A549 (cell line): ENCODE results near the gene FGGY. TPM values are rescaled to one million over a fixed set of nuclear protein-coding genes. Genes with fewer than 3 reads are reported as not detected.

Source experiments
- ATAC-seq, 2 experiments: fragments of 200-7000 bp in 1 of 2; fragments of >200 bp in 1 of 2; cut with Nextera tagmentation in 1 of 2; cut with Tn5 transposase in 1 of 2; 3 replicates each; pipeline versions ENCODE4 v1.8.0 to v1.9.1; 2018 to 2020; ENCODE audit warnings: mild to moderate bottlenecking in 1 of 2, moderate library complexity in 1 of 2
- CTCF ChIA-PET: fragments of 300-600 bp; sonication (Branson Sonifier 250); formaldehyde crosslinking; extraction: SDS; loops from one replicate; lab custom pipeline; 2021; ENCODE audit warnings: antibody characterized with exemption, inconsistent platforms; lab: Yijun Ruan, JAX
- POLR2A ChIA-PET: fragments of 350-600 bp; formaldehyde crosslinking; extraction: SDS; loops from one replicate; lab custom pipeline; 2021; ENCODE audit warnings: antibody characterized with exemption, inconsistent platforms; lab: Yijun Ruan, JAX
- DNase-seq, 2 experiments: peaks; one replicate each; pipeline versions ENCODE4 v3.0.0 to v3.0.0-alpha.2; 2011 to 2016; ENCODE audit warnings: low read depth in 1 of 2, low spot score in 1 of 2
- FAIRE-seq: peaks from 2 replicates; lab custom pipeline; 2011; peaks lifted over from hg19 to GRCh38; lab: Jason Lieb, UNC
- H3K27ac ChIP-seq, 2 experiments: fragments of >200 bp; sonication (Bioruptor Twin); formaldehyde crosslinking; 3 replicates each; pipeline ENCODE4 v1.5.1; 2016 to 2017
- H3K4me1 ChIP-seq: fragments of >200 bp; sonication (Bioruptor Twin); formaldehyde crosslinking; 3 replicates; pipeline ENCODE4 v1.6.1; 2016
- H3K4me2 ChIP-seq: fragments of >200 bp; sonication (Bioruptor Twin); formaldehyde crosslinking; 3 replicates; pipeline ENCODE4 v1.6.1; 2016
- H3K4me3 ChIP-seq: fragments of >200 bp; sonication (Bioruptor Twin); formaldehyde crosslinking; 3 replicates; pipeline ENCODE4 v1.5.1; 2016
- H3K9me3 ChIP-seq: fragments of >200 bp; sonication (Bioruptor Twin); formaldehyde crosslinking; 3 replicates; pipeline ENCODE4 v1.6.1; 2016
- CEBPB ChIP-seq, 2 experiments: fragments of >200 bp in 1 of 2; sonication (Bioruptor Twin) in 1 of 2; formaldehyde crosslinking in 1 of 2; IDR thresholded peaks; 2 replicates each; pipeline ENCODE4 v1.6.1; 2012 to 2016
- CHD2 ChIP-seq: fragments of 150-350 bp; IDR thresholded peaks from 2 replicates; pipeline ENCODE4 v1.6.1; 2014; ENCODE audit warnings: low read length; ENCODE audit not compliant: partially characterized antibody
- CTCF ChIP-seq: fragments of >200 bp; sonication (Bioruptor Twin); formaldehyde crosslinking; IDR thresholded peaks from 3 replicates; pipeline ENCODE4 v1.5.1; 2016
- FOSB ChIP-seq: fragments of 250-450 bp; sonication (Bioruptor Pico); IDR thresholded peaks from 2 replicates; pipeline ENCODE4 v1.5.0; 2020; ENCODE audit warnings: mild to moderate bottlenecking, moderate library complexity
- FOSL2 ChIP-seq, 2 experiments: fragments of 450-650 bp in 1 of 2; fragments of >200 bp in 1 of 2; sonication (Bioruptor Twin) in 1 of 2; formaldehyde crosslinking; IDR thresholded peaks; 2 replicates each; pipeline versions ENCODE4 v1.5.0 to v1.6.1; 2016 to 2020; ENCODE audit warnings: mild to moderate bottlenecking in 1 of 2, moderate library complexity in 1 of 2
- HDAC2 ChIP-seq: fragments of 200-600 bp; sonication (generic); IDR thresholded peaks from 2 replicates; pipeline ENCODE4 v1.6.1; 2016
- HOXA7 ChIP-seq: fragments of 250-450 bp; sonication (Bioruptor Pico); IDR thresholded peaks from 2 replicates; pipeline ENCODE4 v1.5.0; 2020; ENCODE audit warnings: mild to moderate bottlenecking, moderate library complexity
- JUN ChIP-seq, 2 experiments: fragments of >200 bp; sonication (Bioruptor Twin); formaldehyde crosslinking; IDR thresholded peaks; 2 replicates in 1 of 2; 3 replicates in 1 of 2; pipeline ENCODE4 v1.6.1; 2016 to 2017
- KDM1A ChIP-seq: fragments of 200-600 bp; sonication (generic); IDR thresholded peaks from 2 replicates; pipeline ENCODE4 v1.6.1; 2016; ENCODE audit warnings: low read depth, mild to moderate bottlenecking
- MAFK ChIP-seq: fragments of 450-650 bp; IDR thresholded peaks from 2 replicates; pipeline ENCODE4 v1.6.1; 2014; ENCODE audit not compliant: partially characterized antibody
- MAZ ChIP-seq: fragments of 150-350 bp; IDR thresholded peaks from 2 replicates; pipeline ENCODE4 v1.6.1; 2014; ENCODE audit warnings: antibody characterized with exemption, low read depth, low read length, borderline replicate concordance
- MYC ChIP-seq: IDR thresholded peaks from 2 replicates; pipeline ENCODE4 v1.6.1; 2012; ENCODE audit warnings: mild to moderate bottlenecking, inconsistent platforms, low read length, improper control_type of control experiment, borderline replicate concordance
- NFE2L2 ChIP-seq: fragments of 150-350 bp; conservative IDR thresholded peaks from 2 replicates; pipeline ENCODE4 v1.6.1; 2014; ENCODE audit warnings: low read length
- NPAS2 ChIP-seq: fragments of 250-450 bp; sonication (Bioruptor Pico); IDR thresholded peaks from 2 replicates; pipeline ENCODE4 v1.8.0; 2022; ENCODE audit warnings: mild to moderate bottlenecking, moderate library complexity, borderline replicate concordance
- POLR2A ChIP-seq: IDR thresholded peaks from 2 replicates; pipeline ENCODE4 v1.6.1; 2012; ENCODE audit warnings: mild to moderate bottlenecking, low read length
- RAD21 ChIP-seq, 2 experiments: fragments of >200 bp in 1 of 2; sonication (Bioruptor Twin) in 1 of 2; formaldehyde crosslinking in 1 of 2; IDR thresholded peaks in 1 of 2; conservative IDR thresholded peaks in 1 of 2; 2 replicates in 1 of 2; 3 replicates in 1 of 2; pipeline ENCODE4 v1.6.1; 2012 to 2018; ENCODE audit warnings: inconsistent platforms in 1 of 2
- RCOR1 ChIP-seq: fragments of 150-350 bp; IDR thresholded peaks from 2 replicates; pipeline ENCODE4 v1.6.1; 2014; ENCODE audit warnings: antibody characterized with exemption, low read length, low read depth
- SMC3 ChIP-seq: fragments of >200 bp; sonication (Bioruptor Twin); formaldehyde crosslinking; IDR thresholded peaks from 3 replicates; pipeline ENCODE4 v1.6.1; 2018; ENCODE audit warnings: inconsistent platforms
- TFCP2L1 ChIP-seq: fragments of 250-450 bp; sonication (Bioruptor Pico); IDR thresholded peaks from 2 replicates; pipeline ENCODE4 v1.5.0; 2021; ENCODE audit warnings: mild to moderate bottlenecking
- ZC3H11A ChIP-seq: fragments of 450-650 bp; IDR thresholded peaks from 2 replicates; pipeline ENCODE4 v1.6.1; 2014; ENCODE audit warnings: antibody characterized with exemption, mild to moderate bottlenecking
- ZFP36 ChIP-seq: fragments of 450-650 bp; IDR thresholded peaks from 2 replicates; pipeline ENCODE4 v1.6.1; 2014; ENCODE audit warnings: borderline replicate concordance; ENCODE audit not compliant: partially characterized antibody
- ZSCAN20 ChIP-seq: fragments of 250-450 bp; sonication (Bioruptor Pico); IDR thresholded peaks from 2 replicates; pipeline ENCODE4 v1.8.0; 2022; ENCODE audit warnings: mild to moderate bottlenecking, moderate library complexity
- WGBS: methylation state at CpG from one replicate; pipeline ENCODE4 v1.1.6; 2017; ENCODE audit errors: missing lambda C conversion rate; 5-methylcytosine and 5-hydroxymethylcytosine counted together
- polyA plus RNA-seq, 4 experiments: library from polyadenylated mRNA; depleted of rRNA in 3 of 4; stranded (reverse); fragments of >200 nt; fragmentation: RNase III in 1 of 4; extraction: RNeasy Plus Mini Kit Qiagen cat#74134 plus additional on column Dnase treatment in 1 of 4; gene quantifications; 2 replicates in 3 of 4; 3 replicates in 1 of 4; pipeline ENCODE4 v1.2.3, GENCODE V29; 2011 to 2017
- TF ChIP-seq, protein P1 (sequence below): fragments of >200 bp; sonication (Bioruptor Twin); formaldehyde crosslinking; IDR thresholded peaks from 2 replicates; pipeline ENCODE4 v1.6.1; 2016
- TF ChIP-seq, protein P2 (sequence below): fragments of 450-650 bp; IDR thresholded peaks from 2 replicates; pipeline ENCODE4 v1.6.1; 2014; ENCODE audit warnings: antibody characterized with exemption
- TF ChIP-seq, protein P3 (sequence below): fragments of 250-450 bp; sonication (Bioruptor Pico); IDR thresholded peaks from 2 replicates; pipeline ENCODE4 v1.5.0; 2021; ENCODE audit warnings: mild to moderate bottlenecking, moderate library complexity, borderline replicate concordance
- TF ChIP-seq, protein P4 (sequence below): IDR thresholded peaks from 2 replicates; pipeline ENCODE4 v1.6.1; 2012

Gene FGGY
- polyA plus RNA-seq, 2 of the 4 experiments (the other 2 are of a cell fraction), result 2.9 to 4.8 TPM

DNA sequence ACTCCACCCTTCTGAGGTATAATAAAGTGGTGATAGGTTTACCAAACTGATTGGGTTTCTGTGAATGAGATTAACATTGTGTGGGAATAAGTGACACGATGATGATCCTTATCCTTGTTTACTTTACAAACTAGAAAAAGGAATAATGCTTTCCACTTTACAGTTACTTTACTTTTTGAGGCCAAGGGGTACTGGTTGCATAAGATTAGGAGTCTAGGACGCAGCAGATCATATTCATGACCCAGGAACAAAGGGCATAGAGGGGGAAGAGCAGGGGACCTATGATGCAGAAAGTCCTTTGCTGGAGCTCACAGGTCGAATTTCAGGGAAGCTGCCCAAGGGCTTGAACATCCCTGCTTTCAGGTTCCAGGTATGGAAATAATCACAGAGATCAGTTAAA, 20.4 kb downstream of the FGGY start:
- WGBS, result 60% methylated on average over 3 of the region's 3 CpGs
- Histone ChIP-seq H3K9me3 (no peaks in the 10 kb centered on the region), H3K4me2 (no peak overlapping the region), H3K4me3 (no peak overlapping the region), H3K4me1 (peaks cover 15% of the 10 kb centered on the region; the same call in 2 of the 3 replicates), H3K27ac (no peak overlapping the region)
- no peak for FAIRE-seq
- TF ChIP-seq MAZ, result no peak
- TF ChIP-seq, protein P1, sequence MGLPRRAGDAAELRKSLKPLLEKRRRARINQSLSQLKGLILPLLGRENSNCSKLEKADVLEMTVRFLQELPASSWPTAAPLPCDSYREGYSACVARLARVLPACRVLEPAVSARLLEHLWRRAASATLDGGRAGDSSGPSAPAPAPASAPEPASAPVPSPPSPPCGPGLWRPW, result no peak
- TF ChIP-seq NPAS2 (CRISPR knock-in tag), result no peak
- no peak for TF ChIP-seq CEBPB (IDR thresholded peaks at IDR 0.05)
- no peak for TF ChIP-seq FOSL2 (IDR thresholded peaks at IDR 0.05)
- no peak for TF ChIP-seq FOSL2 (CRISPR knock-in tag; IDR thresholded peaks at IDR 0.05)
- no peak for TF ChIP-seq KDM1A
- TF ChIP-seq, protein P2, sequence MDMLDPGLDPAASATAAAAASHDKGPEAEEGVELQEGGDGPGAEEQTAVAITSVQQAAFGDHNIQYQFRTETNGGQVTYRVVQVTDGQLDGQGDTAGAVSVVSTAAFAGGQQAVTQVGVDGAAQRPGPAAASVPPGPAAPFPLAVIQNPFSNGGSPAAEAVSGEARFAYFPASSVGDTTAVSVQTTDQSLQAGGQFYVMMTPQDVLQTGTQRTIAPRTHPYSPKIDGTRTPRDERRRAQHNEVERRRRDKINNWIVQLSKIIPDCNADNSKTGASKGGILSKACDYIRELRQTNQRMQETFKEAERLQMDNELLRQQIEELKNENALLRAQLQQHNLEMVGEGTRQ, result no peak
- ChIA-PET POLR2A (no interaction called here), CTCF (no interaction called here)
- ATAC-seq, result no peak
- no peak for DNase-seq

DNA sequence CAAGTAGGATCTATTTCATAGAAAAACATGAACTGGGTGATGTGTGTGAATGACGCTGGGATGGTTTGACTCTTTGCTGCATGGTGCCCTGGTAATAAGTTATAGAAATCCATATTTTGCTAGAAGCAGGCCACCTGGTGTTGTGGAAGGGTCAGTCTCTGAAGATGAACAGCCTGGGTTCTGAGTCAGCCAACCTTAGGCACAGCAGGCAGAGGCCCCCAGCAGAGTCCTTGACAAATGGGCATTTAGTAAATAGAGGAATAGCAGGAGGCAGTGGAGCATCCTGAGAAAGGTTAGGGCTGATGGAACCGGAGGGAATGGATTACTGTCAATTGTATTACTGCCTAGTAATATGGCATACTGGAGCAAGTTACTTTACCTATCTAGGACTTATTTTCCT, 20.9 kb downstream of the FGGY start:
- no peak overlapping the region for H3K4me3 ChIP-seq
- H3K27ac ChIP-seq, result no peak overlapping the region
- peaks cover 15% of the 10 kb centered on the region; the same call in 2 of the 3 replicates for H3K4me1 ChIP-seq
- H3K4me2 ChIP-seq, result no peak overlapping the region
- ChIA-PET POLR2A (interaction anchor here (1.0 kb wide), 1 partner anchor 21 kb away, joined by 3 read pairs; no protein-coding TSS in a partner anchor), CTCF (no interaction called here)
- FAIRE-seq (no peak), DNase-seq (no peak), ATAC-seq (no peak)
- 89% methylated on average over 2 of the region's 2 CpGs for WGBS
- TF ChIP-seq HDAC2 (no peak), ZC3H11A (no peak), NPAS2 (CRISPR knock-in tag) (no peak), POLR2A (no peak), FOSB (no peak), ZFP36 (no peak), CTCF (no peak)
- TF ChIP-seq, protein P2, result no peak
- no peaks in the 10 kb centered on the region for H3K9me3 ChIP-seq

DNA sequence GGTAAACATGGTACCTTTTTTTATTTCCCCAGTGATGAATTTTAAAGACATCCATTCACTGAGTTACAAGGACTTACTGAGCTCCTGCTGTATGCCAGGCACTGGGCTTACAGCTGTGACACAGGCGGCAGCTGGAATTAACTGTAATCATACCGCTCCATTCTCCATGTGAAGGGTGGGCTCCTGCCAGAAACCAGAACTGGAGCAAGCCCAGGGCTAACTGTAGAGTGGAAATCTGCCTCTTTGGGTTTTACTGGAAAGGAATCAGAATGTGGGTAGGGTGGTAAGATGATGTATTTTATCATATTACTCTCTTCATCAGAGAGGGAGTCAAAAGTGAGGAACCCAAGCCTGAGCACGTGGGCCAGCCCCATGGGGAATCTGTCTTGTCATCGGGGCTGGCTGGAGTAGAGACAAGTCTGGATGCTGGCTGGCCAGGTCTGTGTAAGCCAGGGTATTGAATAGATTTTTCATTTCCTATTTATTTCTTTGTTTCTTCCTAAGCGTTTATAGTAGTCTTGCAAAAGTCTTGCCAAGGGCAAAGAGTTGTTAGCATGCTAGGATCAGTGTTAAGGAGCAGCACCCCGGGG, 21.5 kb downstream of the FGGY start:
- no peaks in the 10 kb centered on the region for H3K9me3 ChIP-seq
- H3K27ac ChIP-seq, result no peak overlapping the region
- H3K4me2 ChIP-seq, result no peak overlapping the region
- POLR2A ChIA-PET, result interaction anchor here (1.0 kb wide), 1 partner anchor 22 kb away, joined by 3 read pairs; no protein-coding TSS in a partner anchor
- CTCF ChIA-PET, result no interaction called here
- 72% methylated on average over 6 of the region's 6 CpGs for WGBS
- peaks cover 15% of the 10 kb centered on the region; the same call in 2 of the 3 replicates for H3K4me1 ChIP-seq
- FAIRE-seq (no peak), DNase-seq (no peak), ATAC-seq (no peak)
- TF ChIP-seq, protein P3, sequence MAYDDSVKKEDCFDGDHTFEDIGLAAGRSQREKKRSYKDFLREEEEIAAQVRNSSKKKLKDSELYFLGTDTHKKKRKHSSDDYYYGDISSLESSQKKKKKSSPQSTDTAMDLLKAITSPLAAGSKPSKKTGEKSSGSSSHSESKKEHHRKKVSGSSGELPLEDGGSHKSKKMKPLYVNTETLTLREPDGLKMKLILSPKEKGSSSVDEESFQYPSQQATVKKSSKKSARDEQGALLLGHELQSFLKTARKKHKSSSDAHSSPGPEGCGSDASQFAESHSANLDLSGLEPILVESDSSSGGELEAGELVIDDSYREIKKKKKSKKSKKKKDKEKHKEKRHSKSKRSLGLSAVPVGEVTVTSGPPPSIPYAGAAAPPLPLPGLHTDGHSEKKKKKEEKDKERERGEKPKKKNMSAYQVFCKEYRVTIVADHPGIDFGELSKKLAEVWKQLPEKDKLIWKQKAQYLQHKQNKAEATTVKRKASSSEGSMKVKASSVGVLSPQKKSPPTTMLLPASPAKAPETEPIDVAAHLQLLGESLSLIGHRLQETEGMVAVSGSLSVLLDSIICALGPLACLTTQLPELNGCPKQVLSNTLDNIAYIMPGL (CRISPR knock-in tag), result no peak
- no peak for TF ChIP-seq POLR2A
- no peak for TF ChIP-seq HOXA7 (CRISPR knock-in tag)
- no peak for TF ChIP-seq JUN (IDR thresholded peaks at IDR 0.05)
- TF ChIP-seq CHD2, result no peak
- TF ChIP-seq NPAS2 (CRISPR knock-in tag), result no peak
- no peak for TF ChIP-seq HDAC2
- TF ChIP-seq ZFP36, result no peak
- no peak for TF ChIP-seq SMC3
- no peak for TF ChIP-seq MAFK
- TF ChIP-seq, protein P2, result no peak
- TF ChIP-seq TFCP2L1 (CRISPR knock-in tag), result no peak
- no peak for TF ChIP-seq RAD21 (conservative IDR thresholded peaks at IDR 0.05 in 1 of 2, IDR thresholded peaks at IDR 0.05 in 1 of 2)
- TF ChIP-seq ZSCAN20 (CRISPR knock-in tag), result no peak
- TF ChIP-seq KDM1A, result no peak
- no peak for TF ChIP-seq RCOR1
- no peak for TF ChIP-seq MYC
- no peak for TF ChIP-seq NFE2L2
- no peak for TF ChIP-seq FOSB
- TF ChIP-seq, protein P4, sequence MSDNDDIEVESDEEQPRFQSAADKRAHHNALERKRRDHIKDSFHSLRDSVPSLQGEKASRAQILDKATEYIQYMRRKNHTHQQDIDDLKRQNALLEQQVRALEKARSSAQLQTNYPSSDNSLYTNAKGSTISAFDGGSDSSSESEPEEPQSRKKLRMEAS, result no peak
- H3K4me3 ChIP-seq, result no peak overlapping the region
